K562 (cell line): ENCODE measurements around the gene FAM174B. TPM values are rescaled to one million over a fixed set of nuclear protein-coding genes. Genes with fewer than 3 reads are reported as not detected.

Source experiments
- ATAC-seq: fragments of 200-7000 bp; cut with Tn5 transposase; 3 replicates; pipeline ENCODE4 v1.9.1; 2020; ENCODE audit warnings: moderate library complexity
- BruUV-seq: library from RNA; stranded (reverse); fragments of 400-500 nt; replicated peaks from 2 replicates; lab custom pipeline; 2021; lab: Mats Ljungman, UMichigan
- CTCF ChIA-PET: fragments of 300-600 bp; formaldehyde crosslinking; extraction: SDS; loops from one replicate; lab custom pipeline; 2021; ENCODE audit warnings: low intra/inter-chr PET ratio; lab: Yijun Ruan, JAX
- POLR2A ChIA-PET: fragments of 300-600, 350-650 bp; sonication (Branson Sonifier 250); formaldehyde crosslinking; extraction: SDS; loops from one replicate; lab custom pipeline; 2021; ENCODE audit warnings: antibody characterized with exemption, inconsistent platforms; lab: Yijun Ruan, JAX
- DNase-seq, 4 experiments: peaks; one replicate each; pipeline versions ENCODE4 v3.0.0 to v3.0.0-alpha.2; 2011 to 2018; ENCODE audit warnings: low spot score in 3 of 4, mixed read lengths in 3 of 4; ENCODE audit errors: extremely low read depth in 1 of 4
- FAIRE-seq: peaks from 2 replicates; lab custom pipeline; 2011; peaks lifted over from hg19 to GRCh38; lab: Jason Lieb, UNC
- H2AFZ ChIP-seq: 2 replicates; pipeline ENCODE4 v1.6.0; 2011; ENCODE audit warnings: low read depth, low read length, control low read depth, inconsistent platforms
- H3K27ac ChIP-seq: fragments of 200-600 bp; 3 replicates; pipeline ENCODE4 v1.8.0; 2011; ENCODE audit warnings: low read depth, mild to moderate bottlenecking, control low read depth, inconsistent platforms, low read length, moderate library complexity, mixed read lengths; ENCODE audit errors: extremely low read depth
- H3K27me3 ChIP-seq, 2 experiments: fragments of 300-600 bp in 1 of 2; 2 replicates in 1 of 2; 3 replicates in 1 of 2; pipeline versions ENCODE4 v1.6.0 to v1.8.0; 2011; ENCODE audit warnings: inconsistent platforms in 2 of 2, low read length in 2 of 2, mild to moderate bottlenecking in 1 of 2, mixed read lengths in 1 of 2, moderate library complexity in 1 of 2; ENCODE audit not compliant: control insufficient read depth in 2 of 2, insufficient read depth in 2 of 2
- H3K36me3 ChIP-seq: fragments of 300-600 bp; 3 replicates; pipeline ENCODE4 v1.8.0; 2011; ENCODE audit warnings: mild to moderate bottlenecking, low read length, inconsistent platforms; ENCODE audit not compliant: control insufficient read depth, insufficient read depth
- H3K4me1 ChIP-seq, 2 experiments: fragments of 200-600 bp in 1 of 2; replicated peaks in 1 of 2; 2 replicates in 1 of 2; 3 replicates in 1 of 2; pipeline versions ENCODE4 v1.5.1 to v1.8.0; 2011; ENCODE audit warnings: inconsistent platforms in 2 of 2, low read length in 2 of 2, mild to moderate bottlenecking in 1 of 2, mixed read lengths in 1 of 2, moderate library complexity in 1 of 2; ENCODE audit not compliant: control insufficient read depth in 2 of 2, insufficient read depth in 2 of 2
- H3K4me2 ChIP-seq: 2 replicates; pipeline ENCODE4 v1.6.1; 2011; ENCODE audit warnings: low read length, control low read depth, inconsistent platforms, mixed read lengths; ENCODE audit not compliant: insufficient read depth
- H3K4me3 ChIP-seq: fragments of 200-600 bp; sonication (generic), shearing (Covaris generic); 2 replicates; pipeline ENCODE4 v1.5.1; 2016; ENCODE audit warnings: control low read depth, inconsistent platforms
- H3K79me2 ChIP-seq: fragments of 200-600 bp; 3 replicates; pipeline ENCODE4 v1.8.0; 2011; ENCODE audit warnings: low read length, inconsistent platforms; ENCODE audit not compliant: control insufficient read depth, insufficient read depth
- H3K9ac ChIP-seq, 2 experiments: 2 replicates each; pipeline versions ENCODE4 v1.6.0 to v1.6.1; 2011; ENCODE audit warnings: low read depth in 2 of 2, low read length in 2 of 2, control low read depth in 1 of 2, inconsistent platforms in 1 of 2, mild to moderate bottlenecking in 1 of 2, mixed read lengths in 1 of 2; ENCODE audit not compliant: insufficient read depth in 1 of 2
- H3K9me1 ChIP-seq: one replicate; pipeline ENCODE4 v1.6.0; 2011; ENCODE audit warnings: inconsistent platforms, mild to moderate bottlenecking, low read length, moderate library complexity; ENCODE audit not compliant: control insufficient read depth, insufficient read depth
- H3K9me3 ChIP-seq: replicated peaks from 2 replicates; pipeline ENCODE4 v1.5.1; 2011; ENCODE audit warnings: low read depth, low read length, inconsistent platforms; ENCODE audit not compliant: control insufficient read depth, insufficient read depth
- H4K20me1 ChIP-seq: replicated peaks from 2 replicates; pipeline ENCODE4 v1.6.1; 2011; ENCODE audit warnings: low read length, inconsistent platforms, mixed read lengths; ENCODE audit not compliant: control insufficient read depth, insufficient read depth
- CBX2 ChIP-seq: fragments of 200-600 bp; sonication (generic); IDR thresholded peaks from one replicate; pipeline ENCODE4 v1.6.1; 2012; ENCODE audit warnings: mild to moderate bottlenecking, low read length, inconsistent platforms; ENCODE audit not compliant: insufficient read depth, poor library complexity, severe bottlenecking
- CHD4 ChIP-seq: fragments of 200-600 bp; sonication (generic); IDR thresholded peaks from 3 replicates; pipeline ENCODE4 v1.6.1; 2012; ENCODE audit warnings: low read depth, mild to moderate bottlenecking, mixed read lengths, low read length, inconsistent platforms; ENCODE audit not compliant: insufficient read depth, insufficient replicate concordance, poor library complexity, severe bottlenecking
- EHMT2 ChIP-seq: fragments of 450-650 bp; IDR thresholded peaks from 2 replicates; pipeline ENCODE4 v1.6.1; 2018; ENCODE audit warnings: antibody characterized with exemption
- EZH2 ChIP-seq: IDR thresholded peaks from 2 replicates; pipeline ENCODE4 v1.6.1; 2012; ENCODE audit warnings: low read depth, mild to moderate bottlenecking, inconsistent platforms, low read length, borderline replicate concordance
- GATA2 ChIP-seq: sonication (generic); formaldehyde crosslinking; IDR thresholded peaks from 2 replicates; pipeline ENCODE4 v1.4.0; 2020; ENCODE audit warnings: mild to moderate bottlenecking, missing genetic modification reagents
- HDAC3 ChIP-seq: fragments of 450-650 bp; IDR thresholded peaks from 2 replicates; pipeline ENCODE4 v1.6.1; 2018; ENCODE audit warnings: borderline replicate concordance, mild to moderate bottlenecking, moderate library complexity; ENCODE audit not compliant: partially characterized antibody
- PPARD ChIP-seq: fragments of 250-450 bp; sonication (Bioruptor Pico); IDR thresholded peaks from 2 replicates; pipeline ENCODE4 v1.8.0; 2022; ENCODE audit warnings: inconsistent platforms, mild to moderate bottlenecking, moderate library complexity
- SETDB1 ChIP-seq: IDR thresholded peaks from one replicate; pipeline ENCODE4 v1.6.1; 2012; ENCODE audit warnings: low read length, control low read depth, inconsistent platforms
- SMAD4 ChIP-seq: fragments of 250-450 bp; sonication (Bioruptor Pico); conservative IDR thresholded peaks from 2 replicates; pipeline ENCODE4 v1.8.0; 2021; ENCODE audit warnings: inconsistent platforms, mild to moderate bottlenecking, moderate library complexity
- SMARCA4 ChIP-seq: fragments of 450-650 bp; IDR thresholded peaks from 2 replicates; pipeline ENCODE4 v1.6.1; 2016
- SRSF1 ChIP-seq: fragments of 200-400 bp; formaldehyde crosslinking; IDR thresholded peaks from 2 replicates; pipeline ENCODE4 v1.6.1; 2017; ENCODE audit warnings: mild to moderate bottlenecking, low read depth, low read length, moderate library complexity
- ZNF174 ChIP-seq: fragments of 250-450 bp; sonication (Bioruptor Pico); IDR thresholded peaks from 2 replicates; pipeline ENCODE4 v1.4.0; 2020; ENCODE audit warnings: mild to moderate bottlenecking
- ZNF3 ChIP-seq: fragments of 250-450 bp; sonication (Bioruptor Pico); IDR thresholded peaks from 2 replicates; pipeline ENCODE4 v1.5.0; 2021; ENCODE audit warnings: mild to moderate bottlenecking, moderate library complexity
- ZNF644 ChIP-seq: fragments of 200-800 bp; sonication (Bioruptor generic); IDR thresholded peaks from 2 replicates; pipeline ENCODE4 v1.6.1; 2016; ENCODE audit warnings: low read depth, missing genetic modification characterization, missing compliant biosample characterization
- WGBS: fragments of 100-300 bp; shearing (Covaris generic); methylation state at CpG from one replicate; pipeline ENCODE4 v1.1.6; 2016; ENCODE audit warnings: low coverage, mixed read lengths; ENCODE audit not compliant: insufficient coverage; ENCODE audit errors: missing lambda C conversion rate; 5-methylcytosine and 5-hydroxymethylcytosine counted together
- in situ Hi-C: fragments of 300-500 bp; cut with MboI; formaldehyde crosslinking; loops from 4 replicates; pipeline ENCODE4 v1.15.0; 2018; ENCODE audit warnings: inconsistent platforms, mixed read lengths
- intact Hi-C: fragments of 100-400 bp; cut with micrococcal nuclease; formaldehyde crosslinking; loops from 2 replicates; pipeline ENCODE4 v1.14.2; 2022
- polyA plus RNA-seq, 8 experiments: library from polyadenylated mRNA; depleted of rRNA in 4 of 8; stranded (reverse) in 5 of 8; unstranded in 3 of 8; fragments of >200 nt; fragmentation: Nextera tagmentation in 2 of 8; fragmentation: Illumina TruSeq in 1 of 8; extraction: Ambion mirVana in 2 of 8; extraction: Trizol in 1 of 8; gene quantifications; 2 replicates each; pipeline versions ENCODE4 v1.2.1 to v1.2.3, GENCODE V29; 2011 to 2014; ENCODE audit warnings: inconsistent platforms in 1 of 8, missing spikeins in 1 of 8
- total RNA-seq, 7 experiments: library from RNA; depleted of rRNA in 6 of 7; stranded (reverse); fragments of >200 nt in 6 of 7; fragmentation: Illumina TruSeq in 2 of 7; extraction: Trizol in 2 of 7; gene quantifications; 2 replicates each; pipeline versions ENCODE4 v1.2.1 to v1.2.3, GENCODE V29; 2011 to 2021; ENCODE audit warnings: low replicate concordance in 1 of 7
- TF ChIP-seq, protein P1 (sequence below): sonication (generic); formaldehyde crosslinking; IDR thresholded peaks from 2 replicates; pipeline ENCODE4 v1.8.0; 2022; ENCODE audit warnings: mild to moderate bottlenecking, missing genetic modification reagents

Gene FAM174B
- total and polyA plus RNA-seq, 9 of the 15 experiments (the other 6 are each of a cell fraction or from before 2014, with no cell fraction given): 0.39 to 2.7 (median 1.9) TPM; not detected in 1

DNA sequence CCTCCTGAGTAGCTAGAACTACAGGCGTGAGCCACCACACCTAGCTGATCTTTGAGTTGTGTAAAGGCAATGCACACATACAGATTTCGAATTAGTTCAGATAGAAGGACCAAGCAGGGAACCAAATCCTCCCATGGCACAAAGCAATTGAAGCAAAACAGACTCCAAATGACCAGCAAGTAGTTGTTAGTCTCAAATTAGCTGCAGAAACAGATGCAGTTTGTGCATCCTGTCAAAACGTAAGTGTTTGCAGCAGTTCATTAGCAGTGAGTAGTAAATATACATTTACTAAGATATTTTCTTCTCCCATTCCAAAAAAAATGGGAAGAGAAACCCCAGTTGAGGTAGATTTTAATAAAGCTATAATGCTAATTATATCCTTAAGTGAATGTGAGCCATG lies 15.8 kb upstream of the FAM174B start:
- Histone ChIP-seq H2AFZ (no peak overlapping the region), H3K9me3 (no peaks in the 10 kb centered on the region), H3K4me1 (no peaks in the 10 kb centered on the region; a peak in 1 of 5 replicates), H4K20me1 (no peaks in the 10 kb centered on the region), H3K9me1 (no peaks in the 10 kb centered on the region), H3K4me3 (no peak overlapping the region), H3K27me3 (peaks cover 30 to 50% of the 10 kb centered on the region in 2 experiments), H3K4me2 (no peak overlapping the region), H3K27ac (no peak overlapping the region), H3K36me3 (no peaks in the 10 kb centered on the region), H3K79me2 (no peaks in the 10 kb centered on the region), H3K9ac (no peak overlapping the region)
- no TSS peak for BruUV-seq
- in situ Hi-C loops: no loop called here
- no peak for TF ChIP-seq EHMT2
- TF ChIP-seq SMAD4 (CRISPR knock-in tag): no peak
- TF ChIP-seq PPARD (CRISPR knock-in tag): no peak
- no peak for TF ChIP-seq HDAC3
- TF ChIP-seq ZNF174 (CRISPR knock-in tag): no peak
- TF ChIP-seq SMARCA4: no peak
- TF ChIP-seq SRSF1: no peak
- WGBS: 0% methylated on average over 3 of the region's 3 CpGs
- FAIRE-seq (no peak), DNase-seq (no peak), ATAC-seq (no peak)
- CTCF ChIA-PET: no interaction called here
- intact Hi-C loops: no loop called here
- POLR2A ChIA-PET: interaction anchor here (0.8 kb wide), 1 partner anchor 32 kb away, joined by 4 read pairs; no protein-coding TSS in a partner anchor

DNA sequence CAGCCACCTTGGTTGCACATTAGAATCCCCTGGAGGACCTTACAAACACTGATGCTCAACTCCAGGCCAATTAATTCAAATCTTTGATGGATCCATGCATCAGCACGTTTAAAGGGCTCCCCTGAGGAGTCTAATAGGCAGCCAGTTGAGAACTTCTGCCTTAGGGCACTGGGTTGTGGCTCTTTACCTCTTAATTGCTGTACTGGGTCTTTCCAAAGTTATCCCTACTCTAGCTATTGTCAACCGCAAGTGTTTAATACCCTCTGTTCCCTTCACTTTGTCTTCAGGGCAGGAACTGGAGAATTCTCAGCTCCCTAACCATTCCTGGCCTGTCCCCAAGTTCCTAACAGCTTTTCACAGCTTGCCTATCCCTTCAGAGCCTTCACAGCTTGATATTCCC lies 15.0 kb upstream of the FAM174B start:
- H3K36me3 ChIP-seq: no peaks in the 10 kb centered on the region
- no peak for ATAC-seq
- no peak overlapping the region for H3K4me2 ChIP-seq
- no peak for TF ChIP-seq CBX2
- TF ChIP-seq HDAC3: no peak
- TF ChIP-seq GATA2 (CRISPR knock-in tag): no peak
- no peak for TF ChIP-seq ZNF644 (tag)
- no peak for TF ChIP-seq SETDB1
- no peak for TF ChIP-seq EZH2
- no peak for TF ChIP-seq CHD4
- TF ChIP-seq, protein P1, sequence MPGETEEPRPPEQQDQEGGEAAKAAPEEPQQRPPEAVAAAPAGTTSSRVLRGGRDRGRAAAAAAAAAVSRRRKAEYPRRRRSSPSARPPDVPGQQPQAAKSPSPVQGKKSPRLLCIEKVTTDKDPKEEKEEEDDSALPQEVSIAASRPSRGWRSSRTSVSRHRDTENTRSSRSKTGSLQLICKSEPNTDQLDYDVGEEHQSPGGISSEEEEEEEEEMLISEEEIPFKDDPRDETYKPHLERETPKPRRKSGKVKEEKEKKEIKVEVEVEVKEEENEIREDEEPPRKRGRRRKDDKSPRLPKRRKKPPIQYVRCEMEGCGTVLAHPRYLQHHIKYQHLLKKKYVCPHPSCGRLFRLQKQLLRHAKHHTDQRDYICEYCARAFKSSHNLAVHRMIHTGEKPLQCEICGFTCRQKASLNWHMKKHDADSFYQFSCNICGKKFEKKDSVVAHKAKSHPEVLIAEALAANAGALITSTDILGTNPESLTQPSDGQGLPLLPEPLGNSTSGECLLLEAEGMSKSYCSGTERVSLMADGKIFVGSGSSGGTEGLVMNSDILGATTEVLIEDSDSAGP (CRISPR knock-in tag): no peak
- no peak for TF ChIP-seq ZNF3 (CRISPR knock-in tag)
- H3K4me1 ChIP-seq: no peaks in the 10 kb centered on the region; a peak in 1 of 5 replicates
- 6% methylated on average over 2 of the region's 2 CpGs for WGBS
- no peaks in the 10 kb centered on the region for H4K20me1 ChIP-seq
- no TSS peak for BruUV-seq
- no peaks in the 10 kb centered on the region for H3K9me3 ChIP-seq
- POLR2A ChIA-PET: no interaction called here
- no peak for DNase-seq
- H3K27ac ChIP-seq: no peak overlapping the region
- no peak overlapping the region for H3K9ac ChIP-seq
- no peak overlapping the region for H2AFZ ChIP-seq
- H3K79me2 ChIP-seq: no peaks in the 10 kb centered on the region
- FAIRE-seq: no peak
- H3K27me3 ChIP-seq: peaks cover 30 to 56% of the 10 kb centered on the region in 2 experiments; a peak in 4 of 5 replicates
- H3K4me3 ChIP-seq: no peak overlapping the region
- in situ Hi-C loops (no loop called here), intact Hi-C loops (no loop called here)
- CTCF ChIA-PET: no interaction called here
- no peaks in the 10 kb centered on the region for H3K9me1 ChIP-seq
